MM.1S (cell line): ENCODE data around the gene MRO.

Experiments
- DNase-seq: peaks from one replicate; pipeline ENCODE4 v3.0.0-alpha.2; 2015
- H2AFZ ChIP-seq: fragments of 300-600 bp; sonication (generic); 2 replicates; pipeline ENCODE4 v1.6.0; 2016; ENCODE audit warnings: antibody characterized with exemption, low read length
- H3F3A ChIP-seq: fragments of 300-600 bp; sonication (generic); 2 replicates; pipeline ENCODE4 v1.6.1; 2016; ENCODE audit warnings: mild to moderate bottlenecking, antibody characterized with exemption, low read length, moderate library complexity, mixed read lengths; ENCODE audit not compliant: insufficient read depth
- H3K27ac ChIP-seq: fragments of 300-600 bp; sonication (generic); 2 replicates; pipeline ENCODE4 v1.5.1; 2016; ENCODE audit warnings: mild to moderate bottlenecking, low read length
- H3K27me3 ChIP-seq: fragments of 300-600 bp; sonication (generic); replicated peaks from 2 replicates; pipeline ENCODE4 v1.6.0; 2016; ENCODE audit warnings: low read length; ENCODE audit not compliant: insufficient read depth
- H3K36me3 ChIP-seq: fragments of 300-600 bp; sonication (generic); replicated peaks from 2 replicates; pipeline ENCODE4 v1.6.1; 2016; ENCODE audit warnings: mild to moderate bottlenecking, low read length, mixed read lengths; ENCODE audit not compliant: insufficient read depth
- H3K4me1 ChIP-seq: fragments of 300-600 bp; sonication (generic); 2 replicates; pipeline ENCODE4 v1.6.1; 2016; ENCODE audit warnings: low read length, mixed read lengths
- H3K4me2 ChIP-seq: fragments of 300-600 bp; sonication (generic); 2 replicates; pipeline ENCODE4 v1.6.0; 2016; ENCODE audit warnings: low read depth, low read length
- H3K4me3 ChIP-seq: fragments of 300-600 bp; sonication (generic); 2 replicates; pipeline ENCODE4 v1.5.1; 2016; ENCODE audit warnings: low read length, mixed read lengths
- H3K79me2 ChIP-seq: fragments of 300-600 bp; sonication (generic); 2 replicates; pipeline ENCODE4 v1.6.1; 2016; ENCODE audit warnings: mixed run types, low read length, mixed read lengths
- H3K9ac ChIP-seq: fragments of 300-600 bp; sonication (generic); 2 replicates; pipeline ENCODE4 v1.6.1; 2016; ENCODE audit warnings: low read length, mixed read lengths
- H3K9me2 ChIP-seq: fragments of 300-600 bp; sonication (generic); replicated peaks from 2 replicates; pipeline ENCODE4 v1.6.1; 2016; ENCODE audit warnings: mild to moderate bottlenecking, low read length, mixed read lengths; ENCODE audit not compliant: insufficient read depth
- H3K9me3 ChIP-seq: fragments of 300-600 bp; sonication (generic); replicated peaks from 2 replicates; pipeline ENCODE4 v1.6.1; 2016; ENCODE audit warnings: mild to moderate bottlenecking, low read length, mixed read lengths; ENCODE audit not compliant: insufficient read depth
- H4K20me1 ChIP-seq: fragments of 300-600 bp; sonication (generic); 2 replicates; pipeline ENCODE4 v1.6.1; 2016; ENCODE audit warnings: mild to moderate bottlenecking, low read length, moderate library complexity, mixed read lengths; ENCODE audit not compliant: insufficient read depth
- EZH2 ChIP-seq: fragments of 300-600 bp; sonication (generic); optimal IDR thresholded peaks from 2 replicates; pipeline ENCODE3; 2017; ENCODE audit warnings: low read depth, mild to moderate bottlenecking, antibody characterized with exemption, low read length, mixed read lengths
- EZH2phosphoT487 ChIP-seq: fragments of 300-600 bp; sonication (generic); IDR thresholded peaks from 2 replicates; pipeline ENCODE4 v1.6.1; 2018; ENCODE audit warnings: antibody characterized with exemption, low read length
- TF ChIP-seq, protein P1 (sequence below): fragments of 300-600 bp; sonication (generic); IDR thresholded peaks from 2 replicates; pipeline ENCODE4 v1.5.1; 2016; ENCODE audit warnings: antibody characterized with exemption, low read length, mixed read lengths

The MRO gene

DNA sequence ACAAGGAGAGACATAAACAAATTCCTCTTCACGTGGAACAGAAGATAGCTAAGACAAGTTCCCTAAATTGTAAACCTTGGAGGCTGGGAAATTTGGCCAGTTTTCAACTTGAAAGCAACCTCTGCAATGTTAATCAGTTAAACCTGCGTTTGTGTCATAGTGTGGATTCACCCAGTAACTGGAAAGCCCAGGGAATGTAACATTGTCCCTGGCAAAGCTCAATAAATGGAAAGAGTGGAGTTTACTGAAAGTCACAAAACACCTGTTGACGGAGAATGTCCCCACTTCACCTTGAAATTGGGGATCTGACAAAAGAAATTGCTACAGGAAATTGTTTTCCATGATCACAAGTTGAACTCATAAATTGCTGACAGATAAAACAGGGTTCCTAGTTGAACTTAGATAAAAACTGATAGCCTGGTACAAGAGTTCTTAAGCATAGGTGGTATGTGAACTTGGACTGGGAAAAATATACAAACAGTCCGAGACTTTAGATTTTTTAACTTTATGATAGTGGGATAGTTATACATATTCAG is 44.1 kb upstream of the MRO start:
- no peaks in the 10 kb centered on the region for H4K20me1 ChIP-seq
- H2AFZ ChIP-seq, result no peak overlapping the region
- no peaks in the 10 kb centered on the region for H3K9me3 ChIP-seq
- no peak overlapping the region for H3K27ac ChIP-seq
- no peak overlapping the region for H3K4me2 ChIP-seq
- H3F3A ChIP-seq, result no peaks in the 10 kb centered on the region
- H3K4me3 ChIP-seq, result no peak overlapping the region
- no peaks in the 10 kb centered on the region for H3K36me3 ChIP-seq
- TF ChIP-seq EZH2, result no peak
- no peak for TF ChIP-seq EZH2phosphoT487
- TF ChIP-seq, protein P1, sequence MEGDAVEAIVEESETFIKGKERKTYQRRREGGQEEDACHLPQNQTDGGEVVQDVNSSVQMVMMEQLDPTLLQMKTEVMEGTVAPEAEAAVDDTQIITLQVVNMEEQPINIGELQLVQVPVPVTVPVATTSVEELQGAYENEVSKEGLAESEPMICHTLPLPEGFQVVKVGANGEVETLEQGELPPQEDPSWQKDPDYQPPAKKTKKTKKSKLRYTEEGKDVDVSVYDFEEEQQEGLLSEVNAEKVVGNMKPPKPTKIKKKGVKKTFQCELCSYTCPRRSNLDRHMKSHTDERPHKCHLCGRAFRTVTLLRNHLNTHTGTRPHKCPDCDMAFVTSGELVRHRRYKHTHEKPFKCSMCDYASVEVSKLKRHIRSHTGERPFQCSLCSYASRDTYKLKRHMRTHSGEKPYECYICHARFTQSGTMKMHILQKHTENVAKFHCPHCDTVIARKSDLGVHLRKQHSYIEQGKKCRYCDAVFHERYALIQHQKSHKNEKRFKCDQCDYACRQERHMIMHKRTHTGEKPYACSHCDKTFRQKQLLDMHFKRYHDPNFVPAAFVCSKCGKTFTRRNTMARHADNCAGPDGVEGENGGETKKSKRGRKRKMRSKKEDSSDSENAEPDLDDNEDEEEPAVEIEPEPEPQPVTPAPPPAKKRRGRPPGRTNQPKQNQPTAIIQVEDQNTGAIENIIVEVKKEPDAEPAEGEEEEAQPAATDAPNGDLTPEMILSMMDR, result no peak
- H3K27me3 ChIP-seq, result no peaks in the 10 kb centered on the region
- 0 out of 2 replicates have a peak, but pooled peaks cover 3% of the 10 kb centered on the region for H3K4me1 ChIP-seq
- no peak for DNase-seq
- no peak overlapping the region for H3K9ac ChIP-seq
- H3K9me2 ChIP-seq, result no peaks in the 10 kb centered on the region
- no peaks in the 10 kb centered on the region for H3K79me2 ChIP-seq

DNA sequence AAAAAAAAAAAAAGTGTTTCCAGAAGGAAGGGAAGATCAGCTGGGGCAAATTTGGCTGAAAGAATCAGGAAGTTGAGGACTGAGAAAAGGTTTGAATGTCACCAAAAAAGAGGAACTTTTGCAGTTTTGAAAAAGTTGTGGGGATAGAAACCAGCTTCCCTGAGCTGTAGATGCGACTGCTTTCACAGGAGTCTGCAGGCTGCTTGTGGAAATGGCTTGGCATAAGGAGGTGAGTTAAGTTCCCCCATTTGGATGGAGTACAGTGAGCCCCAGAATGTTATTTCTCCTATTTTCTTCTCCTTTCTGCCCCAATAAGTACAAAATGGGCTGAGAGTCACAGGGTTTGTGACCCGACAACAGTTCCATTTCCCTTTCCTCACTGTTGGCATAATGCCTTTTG is 42.6 kb upstream of the MRO start:
- no peaks in the 10 kb centered on the region for H3K79me2 ChIP-seq
- H3K36me3 ChIP-seq, result no peaks in the 10 kb centered on the region
- no peaks in the 10 kb centered on the region for H3K4me1 ChIP-seq
- H3K27me3 ChIP-seq, result no peaks in the 10 kb centered on the region
- no peak overlapping the region for H3K4me3 ChIP-seq
- no peak overlapping the region for H3K27ac ChIP-seq
- H2AFZ ChIP-seq, result no peak overlapping the region
- no peak for DNase-seq
- H3K9ac ChIP-seq, result no peak overlapping the region
- H3K4me2 ChIP-seq, result no peak overlapping the region
- no peak for TF ChIP-seq EZH2
- no peak for TF ChIP-seq EZH2phosphoT487
- TF ChIP-seq, protein P1, result no peak
- no peaks in the 10 kb centered on the region for H3K9me3 ChIP-seq
- H4K20me1 ChIP-seq, result no peaks in the 10 kb centered on the region
- H3F3A ChIP-seq, result no peaks in the 10 kb centered on the region
- no peaks in the 10 kb centered on the region for H3K9me2 ChIP-seq

DNA sequence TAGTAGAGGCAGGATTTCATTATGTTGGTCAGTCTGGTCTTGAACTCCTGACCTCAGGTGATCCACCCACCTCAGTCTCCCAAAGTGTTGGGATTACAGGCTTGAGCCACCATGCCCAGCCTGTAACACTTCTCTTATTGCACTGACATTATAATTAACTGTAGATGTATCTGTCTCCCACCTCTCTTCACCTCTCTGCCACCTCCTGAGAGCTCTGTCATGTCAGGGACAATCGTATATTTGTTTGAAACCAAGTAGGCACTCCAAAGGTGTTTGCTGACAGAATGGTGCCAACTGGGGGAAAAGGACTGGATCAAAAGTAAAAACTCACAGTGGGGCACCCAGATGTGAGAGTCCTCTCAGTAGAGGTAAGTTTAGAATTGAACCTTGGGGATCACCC is 41.8 kb upstream of the MRO start:
- H3K4me2 ChIP-seq, result no peak overlapping the region

More for the DNA sequence above, 41.8 kb upstream of the MRO start:
- H3K36me3 ChIP-seq, result no peaks in the 10 kb centered on the region
- H3K9me3 ChIP-seq, result no peaks in the 10 kb centered on the region
- no peaks in the 10 kb centered on the region for H3K4me1 ChIP-seq
- no peaks in the 10 kb centered on the region for H3F3A ChIP-seq
- no peak for DNase-seq
- no peaks in the 10 kb centered on the region for H4K20me1 ChIP-seq
- no peaks in the 10 kb centered on the region for H3K27me3 ChIP-seq
- no peak overlapping the region for H3K27ac ChIP-seq
- H3K9ac ChIP-seq, result no peak overlapping the region
- no peak overlapping the region for H3K4me3 ChIP-seq
- H3K79me2 ChIP-seq, result no peaks in the 10 kb centered on the region
- no peak overlapping the region for H2AFZ ChIP-seq
- TF ChIP-seq EZH2 (no peak), EZH2phosphoT487 (no peak)
- TF ChIP-seq, protein P1, result no peak
- H3K9me2 ChIP-seq, result no peaks in the 10 kb centered on the region
